OCI-LY3 (cell line): ENCODE results near the gene YIPF5.

Experiments
- CTCF ChIP-seq: fragments of 200-600, 300-600 bp; sonication (generic); IDR thresholded peaks from 2 replicates; pipeline ENCODE4 v1.5.1; 2014; ENCODE audit warnings: antibody characterized with exemption, low read length, low read depth
- EZH2phosphoT487 ChIP-seq: fragments of 200-600 bp; shearing (Covaris generic); IDR thresholded peaks from 2 replicates; pipeline ENCODE4 v1.6.1; 2018; ENCODE audit warnings: antibody characterized with exemption, mixed run types, low read depth

GRCh38 chr5:144144956-144145751 is 25.3 kb downstream of the YIPF5 start:
- TF ChIP-seq CTCF, result no peak
- no peak for TF ChIP-seq EZH2phosphoT487
